ENCODE measurements around the gene KLF13.

The KLF13 gene

DNA sequence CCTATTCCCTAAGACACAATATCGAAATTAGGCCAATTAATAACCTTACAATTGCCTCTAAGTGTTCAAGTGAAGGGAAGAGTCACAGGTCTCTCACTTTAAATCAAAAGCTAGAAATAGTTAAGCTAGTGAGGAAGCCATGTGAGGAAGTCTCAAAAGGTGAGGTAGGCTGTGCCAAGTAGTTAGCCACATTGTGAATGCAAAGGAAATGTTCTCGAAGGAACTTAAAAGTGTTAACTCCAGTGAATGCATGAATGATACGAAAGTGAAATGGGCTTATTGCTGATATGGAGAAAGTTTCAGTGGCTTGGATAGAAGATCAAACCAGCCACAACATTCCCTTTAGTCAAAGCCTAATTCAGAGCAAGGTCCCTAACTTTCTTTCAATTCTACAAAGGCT, 59.1 kb downstream of the KLF13 start:
- H3K9me3 Mint-ChIP-seq: peaks cover 7% of the 10 kb centered on the region
- H3K4me3 Mint-ChIP-seq: peak overlapping the region; percentile 16
- H3K36me3 Mint-ChIP-seq (ENCODE audit: low read depth): peaks cover 33% of the 10 kb centered on the region
- no peaks in the 10 kb centered on the region for H3K27me3 Mint-ChIP-seq (ENCODE audit: low read depth)
- H3K4me1 Mint-ChIP-seq (ENCODE audit: low read depth): peaks cover 59% of the 10 kb centered on the region
- peak overlapping the region; percentile 53 for H3K27ac Mint-ChIP-seq

DNA sequence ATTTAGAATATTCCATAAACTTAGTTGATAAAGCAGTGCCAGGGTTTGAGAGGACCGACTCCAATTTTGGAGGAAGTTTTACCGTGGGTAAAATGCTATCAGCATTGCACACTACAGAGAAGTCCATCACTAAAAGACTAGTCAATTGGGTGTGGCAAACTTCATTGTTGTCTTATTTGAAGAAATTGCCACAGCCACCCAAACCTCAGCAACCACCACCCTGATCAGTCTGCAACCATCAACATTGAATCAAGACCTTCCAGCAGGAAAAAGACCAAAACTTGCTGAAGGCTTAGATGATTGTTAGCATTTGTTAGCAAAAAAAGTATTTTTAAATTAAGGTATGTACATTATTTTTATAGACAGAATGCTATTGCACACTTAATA, 60.5 kb downstream of the KLF13 start:
- Mint-ChIP-seq H3K4me3 (peak overlapping the region; percentile 22), H3K27ac (peak overlapping the region; percentile 38), H3K9me3 (peaks cover 7% of the 10 kb centered on the region), H3K4me1 (ENCODE audit: low read depth) (peaks cover 56% of the 10 kb centered on the region), H3K36me3 (ENCODE audit: low read depth) (peaks cover 27% of the 10 kb centered on the region), H3K27me3 (ENCODE audit: low read depth) (no peaks in the 10 kb centered on the region)

DNA sequence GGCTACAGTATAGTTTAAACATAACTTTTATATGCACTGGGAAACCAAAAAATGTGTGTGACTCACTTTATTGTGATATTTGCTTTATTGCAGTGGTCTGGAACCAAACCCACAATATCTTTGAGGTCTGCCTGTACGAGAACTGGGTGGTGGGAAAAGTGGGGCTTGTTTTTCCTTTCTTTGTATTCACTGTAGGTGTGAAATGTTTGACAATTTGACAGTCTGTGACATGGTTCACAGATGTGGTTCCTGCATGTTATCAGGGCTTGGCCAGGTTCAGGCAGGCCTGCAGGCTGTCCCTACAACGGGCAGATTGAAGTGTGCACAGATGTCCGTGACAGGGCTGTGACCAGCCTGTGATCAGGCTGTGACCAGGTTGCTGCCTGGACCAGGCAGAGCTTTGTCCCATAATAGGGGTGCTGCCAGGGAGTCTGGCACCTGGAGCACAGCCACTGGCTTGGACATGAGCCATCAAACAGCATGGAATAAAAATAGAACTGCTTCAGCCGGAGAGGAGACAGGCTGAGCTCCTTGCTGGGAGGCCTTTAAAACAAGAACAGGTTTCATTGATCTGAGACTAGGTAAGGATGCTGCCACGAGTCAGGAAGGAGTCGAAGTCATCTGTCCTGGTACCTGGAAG, 61.0 kb downstream of the KLF13 start:
- peaks cover 7% of the 10 kb centered on the region for H3K9me3 Mint-ChIP-seq
- peak overlapping the region; percentile 88 for H3K27ac Mint-ChIP-seq
- peak overlapping the region; percentile 47 for H3K4me3 Mint-ChIP-seq
- peaks cover 55% of the 10 kb centered on the region for H3K4me1 Mint-ChIP-seq (ENCODE audit: low read depth)
- peaks cover 26% of the 10 kb centered on the region for H3K36me3 Mint-ChIP-seq (ENCODE audit: low read depth)
- no peaks in the 10 kb centered on the region for H3K27me3 Mint-ChIP-seq (ENCODE audit: low read depth)

DNA sequence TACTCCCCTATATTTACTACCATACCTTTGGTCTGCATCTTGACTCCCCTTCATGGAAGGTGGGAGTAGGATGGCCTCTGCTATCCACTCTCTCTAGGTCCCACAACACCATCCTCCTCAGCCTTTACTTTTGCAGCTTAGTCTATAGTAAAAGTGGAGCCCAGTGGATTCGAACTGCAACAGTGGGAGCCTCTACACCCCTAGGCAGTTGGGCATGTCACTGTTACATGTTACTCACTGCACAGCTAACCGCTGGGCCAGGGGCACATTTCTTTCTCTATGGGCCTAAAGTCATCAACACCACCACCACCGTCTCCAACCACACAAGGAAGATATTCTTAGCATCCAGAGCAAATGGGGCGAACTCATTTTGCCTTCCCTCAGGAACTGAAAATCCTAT, 62.9 kb downstream of the KLF13 start:
- H3K36me3 Mint-ChIP-seq (ENCODE audit: low read depth): peaks cover 20% of the 10 kb centered on the region
- H3K27me3 Mint-ChIP-seq (ENCODE audit: low read depth): no peaks in the 10 kb centered on the region
- peaks cover 57% of the 10 kb centered on the region for H3K4me1 Mint-ChIP-seq (ENCODE audit: low read depth)
- H3K27ac Mint-ChIP-seq: peak overlapping the region; percentile 71
- peaks cover 7% of the 10 kb centered on the region for H3K9me3 Mint-ChIP-seq
- peak overlapping the region; percentile 60 for H3K4me3 Mint-ChIP-seq

DNA sequence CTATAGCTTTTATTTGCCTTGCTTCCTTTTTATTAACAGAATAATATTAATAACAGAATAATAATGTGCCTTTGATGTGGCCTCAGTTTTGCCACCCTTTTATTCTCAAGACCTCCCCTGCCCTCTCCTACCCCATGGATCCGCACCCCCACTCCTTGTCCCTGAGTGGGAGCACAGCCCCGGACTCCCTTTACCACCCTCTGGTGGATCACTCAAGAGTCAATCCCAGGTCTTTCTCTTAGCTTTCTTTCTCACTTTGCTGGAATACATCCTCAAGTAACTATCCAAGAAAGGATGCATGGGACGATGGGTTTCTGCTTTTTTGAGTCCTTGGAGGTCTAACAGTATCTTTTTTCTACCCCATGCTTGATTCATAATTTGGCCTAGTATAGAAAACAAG, 63.4 kb downstream of the KLF13 start:
- Mint-ChIP-seq H3K4me1 (ENCODE audit: low read depth) (peaks cover 54% of the 10 kb centered on the region), H3K27me3 (ENCODE audit: low read depth) (no peaks in the 10 kb centered on the region), H3K4me3 (peak overlapping the region; percentile 26), H3K9me3 (peaks cover 7% of the 10 kb centered on the region), H3K27ac (peak overlapping the region; percentile 49), H3K36me3 (ENCODE audit: low read depth) (peaks cover 20% of the 10 kb centered on the region)

DNA sequence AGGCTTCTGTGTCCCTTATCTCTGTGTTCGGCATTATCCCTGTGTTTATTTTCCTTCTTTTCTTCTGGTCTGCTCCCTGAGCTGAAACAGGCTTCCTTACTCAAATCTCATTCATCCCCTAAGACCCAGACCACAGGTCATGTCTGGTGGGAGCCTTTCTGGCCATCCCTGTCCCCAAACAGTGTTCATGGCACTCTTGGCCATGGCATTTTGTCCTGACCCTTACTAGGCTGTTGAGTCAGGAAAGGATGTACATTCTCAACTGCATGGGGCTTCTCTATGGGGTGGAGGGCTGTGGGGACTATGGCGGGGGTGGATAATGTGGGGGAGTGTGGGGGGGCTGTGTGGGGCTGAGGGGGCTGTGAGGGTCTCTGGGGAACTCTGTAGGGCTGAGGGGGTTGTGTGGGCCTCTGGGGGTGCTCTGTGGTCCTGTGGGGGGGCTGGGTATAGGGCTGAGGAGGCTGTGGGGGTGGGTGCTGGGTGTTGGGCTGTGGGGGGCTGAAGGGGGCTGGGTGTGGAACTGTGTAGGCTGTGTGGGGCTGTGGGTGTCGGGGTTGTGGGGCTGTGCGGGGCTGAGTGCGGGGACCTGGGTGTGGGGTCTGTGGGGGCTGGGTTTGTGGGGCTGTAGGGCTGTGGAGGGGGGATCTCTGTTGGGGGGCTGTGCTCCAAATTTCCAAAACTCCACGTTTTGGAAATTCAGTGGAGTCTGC, 64.3 kb downstream of the KLF13 start:
- Mint-ChIP-seq H3K27ac (peak overlapping the region; percentile 49), H3K4me3 (peak overlapping the region; percentile 43), H3K4me1 (ENCODE audit: low read depth) (peaks cover 48% of the 10 kb centered on the region)

DNA sequence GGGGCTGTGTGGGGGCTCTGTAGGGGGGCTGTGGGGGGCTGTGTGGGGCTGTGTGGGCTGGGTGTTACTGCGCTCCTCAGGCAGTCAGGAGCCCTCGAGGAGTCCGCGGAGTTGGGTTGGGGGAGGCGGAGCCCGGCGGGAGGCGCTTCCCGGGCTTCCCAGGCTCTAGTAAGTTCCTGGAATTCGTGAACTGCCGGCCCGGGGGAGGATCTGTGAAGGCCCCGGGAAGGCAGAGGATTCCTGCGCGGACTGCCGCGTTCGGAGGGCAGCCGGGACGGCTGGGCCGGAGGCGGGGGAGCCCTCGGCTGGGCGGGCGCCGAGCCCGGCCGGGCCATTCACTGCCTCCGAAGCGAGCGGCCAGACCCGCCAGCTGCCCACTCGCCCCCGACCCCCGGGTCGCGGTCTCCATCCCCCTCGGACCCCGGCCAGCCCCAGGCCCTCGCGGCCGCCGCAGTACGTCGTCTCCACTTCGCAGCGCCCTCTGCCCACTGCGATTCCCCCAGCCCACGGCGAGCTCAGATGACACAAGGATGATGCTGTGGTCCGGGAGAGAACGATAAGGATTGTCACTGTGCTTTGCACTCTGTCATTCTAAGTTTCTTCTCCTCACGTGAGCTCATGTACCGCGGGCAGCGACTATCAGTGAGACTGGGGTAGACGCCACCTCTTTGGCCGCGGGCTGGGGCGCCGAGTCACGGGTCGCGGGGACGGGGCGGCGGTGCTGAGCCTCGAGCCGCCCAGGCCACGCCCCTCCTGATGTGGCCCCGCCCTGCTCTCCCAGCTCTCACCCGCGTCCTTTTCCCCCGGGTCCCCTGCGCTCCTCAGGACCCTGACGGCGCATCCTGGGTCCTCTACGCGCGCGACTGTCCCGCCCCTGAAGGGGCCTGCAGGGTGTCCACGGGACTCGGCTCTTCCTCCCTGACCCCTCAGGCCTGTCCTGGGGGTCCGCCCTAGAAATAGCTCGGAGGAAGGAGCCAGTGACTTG, 65.3 kb downstream of the KLF13 start:
- Mint-ChIP-seq H3K9me3 (peaks cover 7% of the 10 kb centered on the region), H3K27ac (peak overlapping the region; percentile 93), H3K27me3 (ENCODE audit: low read depth) (no peaks in the 10 kb centered on the region), H3K4me1 (ENCODE audit: low read depth) (peaks cover 40% of the 10 kb centered on the region), H3K4me3 (peak overlapping the region; percentile 89), H3K36me3 (ENCODE audit: low read depth) (peaks cover 18% of the 10 kb centered on the region)

More for the DNA sequence above, 64.3 kb downstream of the KLF13 start:
- peaks cover 18% of the 10 kb centered on the region for H3K36me3 Mint-ChIP-seq (ENCODE audit: low read depth)
- H3K27me3 Mint-ChIP-seq (ENCODE audit: low read depth): no peaks in the 10 kb centered on the region
- H3K9me3 Mint-ChIP-seq: peaks cover 7% of the 10 kb centered on the region

DNA sequence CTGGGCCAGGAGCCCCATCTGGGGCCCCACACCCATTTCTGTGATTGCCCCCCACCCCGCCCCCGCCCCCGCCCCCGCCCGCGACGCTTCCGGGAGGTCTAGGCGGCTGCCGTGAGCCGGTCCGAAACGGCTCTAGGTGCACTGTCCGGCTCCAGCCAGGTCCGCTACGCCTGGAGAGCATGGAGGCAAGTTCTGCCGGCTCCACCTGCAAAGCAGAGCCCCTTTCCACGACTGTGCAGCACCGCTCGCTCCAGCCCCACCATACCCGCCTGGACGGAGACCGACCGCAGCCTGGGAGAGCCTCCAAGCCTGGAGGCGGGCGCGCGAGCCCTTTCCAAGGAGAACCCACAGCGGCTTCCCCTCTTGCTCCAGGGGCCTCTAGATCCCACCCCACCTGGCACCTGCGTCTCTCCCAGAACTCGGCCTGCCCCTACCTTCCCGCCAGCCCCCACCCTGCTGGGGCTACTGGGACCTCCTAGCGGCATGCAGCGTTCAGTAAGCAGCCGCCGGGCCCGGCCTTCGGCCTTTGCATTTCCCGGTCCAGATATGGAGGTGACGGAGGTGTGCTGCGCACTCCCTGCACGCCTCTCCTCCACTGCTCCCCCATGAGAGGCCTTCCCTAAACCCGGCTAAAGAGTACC, 66.2 kb downstream of the KLF13 start:
- no peaks in the 10 kb centered on the region for H3K27me3 Mint-ChIP-seq (ENCODE audit: low read depth)
- peaks cover 7% of the 10 kb centered on the region for H3K9me3 Mint-ChIP-seq
- peak overlapping the region; percentile 6 for H3K27ac Mint-ChIP-seq
- H3K4me3 Mint-ChIP-seq: peak overlapping the region; percentile 89
- H3K36me3 Mint-ChIP-seq (ENCODE audit: low read depth): peaks cover 18% of the 10 kb centered on the region
- peaks cover 35% of the 10 kb centered on the region for H3K4me1 Mint-ChIP-seq (ENCODE audit: low read depth)

DNA sequence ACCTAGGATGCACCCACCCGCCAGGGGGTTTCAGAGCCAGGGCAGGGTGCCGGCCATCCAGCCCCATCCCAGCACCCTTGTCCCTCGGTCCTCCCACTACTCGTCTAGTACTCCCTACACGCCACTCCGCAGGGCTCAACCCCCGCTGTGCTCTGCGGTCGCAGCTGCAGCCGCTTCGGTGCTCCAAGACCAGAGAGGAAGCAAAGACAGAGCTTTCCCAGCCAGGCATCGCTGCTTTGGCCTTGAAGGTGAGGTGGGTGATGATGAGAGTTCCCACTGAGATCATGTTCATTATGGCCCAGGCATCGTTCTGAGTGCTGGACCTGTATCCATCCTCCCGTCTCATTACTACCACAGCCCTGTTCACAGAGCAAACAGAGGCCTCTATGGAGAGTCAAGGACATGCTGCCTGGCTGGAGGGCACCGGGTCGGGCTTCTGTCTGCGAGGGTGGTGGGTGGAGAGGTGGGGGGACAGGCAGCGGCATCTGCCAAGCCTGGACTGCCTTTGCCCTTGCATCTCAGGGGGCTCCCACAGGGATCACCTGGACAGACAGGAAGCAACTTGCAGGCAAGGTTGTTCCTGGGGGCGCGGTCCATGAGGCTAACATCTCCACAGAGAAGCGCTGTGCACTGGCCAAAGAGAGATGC, 66.9 kb downstream of the KLF13 start:
- H3K27ac Mint-ChIP-seq: peak overlapping the region; percentile 69
- peak overlapping the region; percentile 89 for H3K4me3 Mint-ChIP-seq
- peaks cover 18% of the 10 kb centered on the region for H3K36me3 Mint-ChIP-seq (ENCODE audit: low read depth)
- H3K9me3 Mint-ChIP-seq: peaks cover 7% of the 10 kb centered on the region
- H3K27me3 Mint-ChIP-seq (ENCODE audit: low read depth): no peaks in the 10 kb centered on the region
- H3K4me1 Mint-ChIP-seq (ENCODE audit: low read depth): peaks cover 36% of the 10 kb centered on the region

DNA sequence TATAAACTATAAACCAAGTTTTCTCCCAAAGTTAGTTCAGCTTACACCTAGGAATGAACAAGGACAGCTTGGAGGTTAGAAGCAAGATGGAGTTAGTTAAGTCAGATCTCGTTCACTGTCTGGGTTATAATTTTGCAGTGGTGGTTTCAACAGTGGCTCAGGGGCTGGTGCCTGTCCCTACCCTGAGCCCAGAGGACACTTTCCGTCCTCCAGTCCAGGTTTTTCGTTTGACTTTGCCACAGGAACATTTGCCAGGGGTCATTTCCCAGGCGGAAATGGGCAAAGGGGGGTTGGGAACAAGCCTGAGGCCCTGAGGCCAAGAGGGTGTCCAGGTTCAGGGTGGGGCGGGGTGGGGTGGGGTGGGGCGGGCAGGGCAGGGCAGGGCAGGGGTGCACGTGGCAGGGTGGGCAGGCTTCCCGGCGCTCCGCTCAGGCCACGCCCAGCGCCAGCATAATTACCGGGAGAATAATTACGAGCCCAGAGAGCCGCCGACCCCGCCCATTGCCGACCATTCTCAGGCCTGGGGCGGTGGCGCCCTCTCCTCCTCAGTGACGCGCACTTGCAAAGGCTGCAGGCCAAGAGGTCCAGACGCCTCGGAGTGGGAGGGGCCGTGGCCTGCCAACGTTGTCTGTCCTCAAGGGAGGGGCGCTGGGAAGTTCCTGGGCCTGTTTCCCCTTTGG, 70.4 kb downstream of the KLF13 start:
- H3K27me3 Mint-ChIP-seq (ENCODE audit: low read depth): no peaks in the 10 kb centered on the region
- peaks cover 1% of the 10 kb centered on the region for H3K36me3 Mint-ChIP-seq (ENCODE audit: low read depth)
- no peak overlapping the region for H3K4me3 Mint-ChIP-seq
- peaks cover 37% of the 10 kb centered on the region for H3K4me1 Mint-ChIP-seq (ENCODE audit: low read depth)
- H3K9me3 Mint-ChIP-seq: no peaks in the 10 kb centered on the region
- no peak overlapping the region for H3K27ac Mint-ChIP-seq

DNA sequence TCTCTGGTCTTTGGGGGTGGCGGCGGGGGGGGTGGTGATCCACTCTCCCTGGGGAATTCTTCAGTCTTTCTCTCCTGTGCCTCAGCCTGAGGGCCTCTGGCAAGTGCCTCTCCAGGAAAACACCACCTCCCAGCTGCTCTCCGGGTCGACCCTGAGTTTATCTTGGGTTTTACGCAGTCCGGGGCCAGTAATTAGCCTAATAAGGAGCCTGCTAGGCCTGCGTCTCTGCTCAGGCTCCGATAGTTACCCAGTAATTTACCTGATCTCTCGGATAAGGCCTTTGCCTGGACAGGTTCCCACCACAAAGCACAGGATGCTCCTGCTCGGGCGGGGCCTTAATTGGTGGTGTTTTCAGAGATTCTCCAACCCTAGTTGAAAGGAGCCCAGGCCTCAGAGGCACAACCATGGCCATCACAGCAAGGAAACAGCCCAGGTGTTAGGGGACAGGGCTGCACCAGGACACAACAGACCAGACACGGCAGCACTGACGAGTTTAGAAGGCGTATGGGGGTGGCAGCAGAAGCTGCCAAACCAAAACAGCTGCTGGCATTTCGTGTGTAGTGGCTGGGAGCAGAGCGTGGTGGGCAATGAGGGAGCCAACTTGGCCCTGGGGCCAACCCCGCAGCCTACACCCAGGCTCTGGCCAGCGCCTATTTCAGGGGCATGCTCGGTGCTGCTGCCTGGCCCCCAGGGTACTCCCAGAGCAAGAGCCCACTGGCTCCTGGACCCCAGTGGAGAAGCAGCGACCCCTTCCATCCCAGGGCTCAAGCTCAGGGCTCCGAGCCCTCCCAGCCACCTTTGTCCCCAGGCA, 71.4 kb downstream of the KLF13 start:
- H3K9me3 Mint-ChIP-seq: no peaks in the 10 kb centered on the region
- H3K27ac Mint-ChIP-seq: peak overlapping the region; percentile 63
- peak overlapping the region; percentile 7 for H3K4me3 Mint-ChIP-seq
- no peaks in the 10 kb centered on the region for H3K27me3 Mint-ChIP-seq (ENCODE audit: low read depth)
- H3K4me1 Mint-ChIP-seq (ENCODE audit: low read depth): peaks cover 37% of the 10 kb centered on the region
- H3K36me3 Mint-ChIP-seq (ENCODE audit: low read depth): peaks cover 1% of the 10 kb centered on the region

DNA sequence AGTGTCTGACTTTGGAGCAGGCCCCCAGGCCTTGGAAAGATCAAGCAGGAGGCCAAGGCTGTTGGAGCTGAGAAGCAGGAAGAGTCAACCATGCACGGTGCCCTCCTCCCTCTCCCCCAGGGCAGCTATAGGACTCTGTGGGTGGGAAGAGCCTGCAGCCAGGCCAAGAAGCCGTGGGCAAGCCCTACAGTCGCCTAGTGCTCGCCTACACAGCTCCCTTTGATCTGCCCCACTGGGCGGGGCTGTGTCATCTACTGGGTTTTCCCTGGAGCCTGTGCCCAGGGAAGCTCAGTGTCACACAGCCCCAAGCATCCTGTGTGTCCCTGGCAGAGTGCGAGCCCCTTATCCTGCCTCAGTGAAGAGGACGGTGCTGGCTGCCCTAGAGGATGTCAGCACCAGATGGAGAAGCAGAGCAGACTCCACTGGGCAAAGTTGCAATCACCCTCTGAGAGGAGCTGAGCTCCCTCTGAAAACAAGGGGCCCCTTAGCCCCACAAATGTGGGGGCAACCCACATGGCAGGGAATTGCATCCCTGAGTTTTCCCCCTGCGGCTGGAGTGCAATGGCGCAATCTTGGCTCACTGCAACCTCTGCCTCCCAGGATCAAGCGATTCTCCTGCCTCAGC, 72.2 kb downstream of the KLF13 start:
- Mint-ChIP-seq H3K4me1 (ENCODE audit: low read depth) (peaks cover 33% of the 10 kb centered on the region), H3K9me3 (no peaks in the 10 kb centered on the region), H3K36me3 (ENCODE audit: low read depth) (no peaks in the 10 kb centered on the region), H3K27ac (peak overlapping the region; percentile 50), H3K4me3 (no peak overlapping the region), H3K27me3 (ENCODE audit: low read depth) (no peaks in the 10 kb centered on the region)

All from T-helper 1 cell treated with Interleukin-12 subunit alpha and Interleukin-12 subunit beta and Interleukin-4 antibody, amounts not matched to agents 30 μg/mL and 1 μg/mL, for 36 hours (primary cell).